NCI-H1694 (cell line): ENCODE measurements around the gene ECE2.
A peak's percentile ranks its signal among the peaks of the same experiment; 100 is the strongest.
"Not testable (repeated sequence)": the region's sequence is repeated elsewhere in the genome, so short reads cannot be mapped to it uniquely, and the experiment has no call there.

Experiments used
- DNase-seq: peaks from one replicate; lab custom pipeline; 2025; lab: John Stamatoyannopoulos, UW

The ECE2 gene

GRCh38 chr3:184267249-184267648, 8.6 kb upstream of the ECE2 start:
- DNase-seq: not testable (repeated sequence)

DNA sequence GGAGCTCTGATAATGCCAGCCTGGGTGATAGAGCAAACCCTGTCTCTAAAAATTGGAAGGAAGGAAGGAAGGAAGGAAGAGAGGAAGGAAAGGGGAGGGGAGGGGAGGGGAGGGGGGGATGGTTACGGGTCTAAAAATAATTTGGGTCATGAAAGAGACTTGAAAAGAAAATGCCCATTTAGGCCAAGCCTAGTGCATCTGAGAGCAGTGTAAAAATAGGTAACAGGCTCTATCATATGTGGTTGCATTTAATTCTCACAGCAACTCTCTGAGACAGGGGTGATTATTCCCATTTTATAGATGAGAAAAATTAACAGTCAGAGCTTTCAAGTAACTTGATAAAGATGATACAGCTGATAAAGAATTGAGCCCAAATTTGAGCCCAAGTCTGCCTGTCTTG, 3.6 kb upstream of the ECE2 start:
- no peak for DNase-seq

GRCh38 chr3:184275381-184275701, 481 bp upstream of the ECE2 start:
- no peak for DNase-seq

DNA sequence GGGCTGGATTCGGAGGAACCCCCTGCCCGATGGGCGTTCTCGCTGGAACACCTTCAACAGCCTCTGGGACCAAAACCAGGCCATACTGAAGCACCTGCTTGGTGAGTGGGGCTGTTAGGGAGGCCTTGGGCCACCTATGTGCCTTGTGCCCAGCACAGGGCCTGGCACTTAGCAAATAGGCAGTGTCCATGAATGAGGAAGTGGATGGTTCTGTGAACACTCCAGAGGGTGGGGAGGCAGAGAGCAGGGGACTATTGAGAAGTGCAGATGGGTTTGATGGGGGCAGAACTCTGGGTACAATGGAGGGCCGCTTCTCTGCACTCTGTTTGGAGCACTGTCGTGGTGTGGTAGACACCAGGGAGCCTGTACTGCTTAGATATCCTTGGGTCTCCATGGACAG, 1.5 kb downstream of the ECE2 start:
- DNase-seq: no peak

DNA sequence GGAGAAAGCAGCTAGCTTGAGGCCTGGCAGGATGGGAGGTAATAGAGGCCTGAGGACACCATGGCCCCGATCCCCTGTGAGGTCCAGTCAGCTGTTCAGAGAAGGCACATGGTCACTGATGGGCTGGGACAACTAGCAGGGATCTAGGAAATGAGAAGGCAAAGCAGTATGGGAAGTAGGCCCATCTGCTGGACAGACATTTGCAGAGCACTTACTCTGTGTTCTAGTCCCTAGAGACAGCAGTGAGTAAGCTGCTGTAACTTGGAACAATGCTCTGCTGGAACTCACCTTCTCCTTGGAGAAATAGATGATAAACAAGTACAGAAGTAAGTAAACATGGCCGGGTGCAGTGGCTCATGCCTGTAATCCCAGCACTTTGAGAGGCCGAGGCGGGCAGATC, 7.1 kb downstream of the ECE2 start:
- DNase-seq: no peak

DNA sequence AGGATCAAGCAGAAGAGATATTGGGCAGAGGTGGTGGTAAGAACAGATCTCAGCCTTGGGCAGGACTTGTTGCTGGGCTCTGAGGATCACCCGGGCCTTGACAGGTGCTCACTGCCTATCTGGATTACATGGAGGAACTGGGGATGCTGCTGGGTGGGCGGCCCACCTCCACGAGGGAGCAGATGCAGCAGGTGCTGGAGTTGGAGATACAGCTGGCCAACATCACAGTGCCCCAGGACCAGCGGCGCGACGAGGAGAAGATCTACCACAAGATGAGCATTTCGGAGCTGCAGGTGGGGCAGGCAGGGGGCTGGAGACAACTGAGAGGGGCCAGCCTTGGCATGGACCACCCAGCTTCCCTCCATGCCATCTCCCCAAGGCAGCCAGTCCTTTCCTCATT, 7.9 kb downstream of the ECE2 start:
- no peak for DNase-seq

DNA sequence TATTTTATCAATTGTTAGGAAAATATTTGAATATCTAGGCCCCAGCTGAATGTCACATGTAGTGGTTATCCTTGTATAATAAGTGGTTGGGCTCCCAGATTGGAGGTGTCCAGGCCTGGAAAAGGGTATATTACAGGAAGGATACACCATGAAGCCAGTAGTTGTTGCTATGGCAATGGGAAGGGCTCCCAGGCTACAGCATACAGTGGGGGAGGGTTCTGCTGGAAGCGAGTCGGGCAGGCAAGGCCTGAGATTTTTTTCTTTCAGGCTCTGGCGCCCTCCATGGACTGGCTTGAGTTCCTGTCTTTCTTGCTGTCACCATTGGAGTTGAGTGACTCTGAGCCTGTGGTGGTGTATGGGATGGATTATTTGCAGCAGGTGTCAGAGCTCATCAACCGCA, 8.9 kb downstream of the ECE2 start:
- peak; percentile 90 for DNase-seq

DNA sequence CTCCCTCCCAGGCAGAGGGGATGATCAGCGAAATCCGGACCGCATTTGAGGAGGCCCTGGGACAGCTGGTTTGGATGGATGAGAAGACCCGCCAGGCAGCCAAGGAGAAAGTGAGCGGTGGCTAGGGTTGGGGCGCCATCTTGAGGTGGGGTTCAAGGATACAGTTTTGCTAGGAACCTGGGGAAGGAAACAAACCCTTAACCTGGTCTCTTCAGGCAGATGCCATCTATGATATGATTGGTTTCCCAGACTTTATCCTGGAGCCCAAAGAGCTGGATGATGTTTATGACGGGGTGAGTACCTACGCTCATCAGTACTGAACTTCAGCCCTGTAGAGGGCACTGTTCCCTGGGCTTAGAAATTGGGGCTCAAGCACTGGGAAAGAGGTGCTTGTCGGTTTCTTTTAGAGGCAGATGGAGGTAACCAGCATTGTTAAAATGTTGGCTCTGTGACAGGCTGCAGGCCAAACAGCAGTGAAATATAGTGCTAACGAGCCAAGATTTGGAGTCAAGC, 13.7 kb downstream of the ECE2 start:
- peak; percentile 84 for DNase-seq

DNA sequence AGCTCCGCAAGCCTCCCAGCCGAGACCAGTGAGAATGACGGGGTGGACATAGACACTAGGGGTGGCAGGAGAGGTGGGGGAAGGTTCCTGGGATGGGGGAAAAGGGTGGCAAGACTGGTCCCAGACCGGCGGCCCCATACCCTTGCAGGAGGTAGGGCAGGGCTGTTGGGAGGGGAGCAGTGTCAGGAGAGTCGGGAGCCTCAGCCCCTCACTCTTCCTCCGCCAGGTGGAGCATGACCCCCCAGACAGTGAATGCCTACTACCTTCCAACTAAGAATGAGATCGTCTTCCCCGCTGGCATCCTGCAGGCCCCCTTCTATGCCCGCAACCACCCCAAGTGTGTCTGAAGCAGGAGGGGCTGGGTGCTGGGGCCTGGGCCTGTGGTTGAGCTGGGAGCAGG, 14.5 kb downstream of the ECE2 start:
- DNase-seq: no peak

GRCh38 chr3:184291044-184291737, 15.4 kb downstream of the ECE2 start:
- no peak for DNase-seq

- no peak for DNase-seq
These were observed 16.1 kb downstream of the ECE2 start for GRCh38 chr3:184291738-184292445.

- DNase-seq: no peak
These were observed 19.9 kb downstream of the ECE2 start for GRCh38 chr3:184295771-184296170.

GRCh38 chr3:184296616-184297015, 20.8 kb downstream of the ECE2 start:
- no peak for DNase-seq

DNA sequence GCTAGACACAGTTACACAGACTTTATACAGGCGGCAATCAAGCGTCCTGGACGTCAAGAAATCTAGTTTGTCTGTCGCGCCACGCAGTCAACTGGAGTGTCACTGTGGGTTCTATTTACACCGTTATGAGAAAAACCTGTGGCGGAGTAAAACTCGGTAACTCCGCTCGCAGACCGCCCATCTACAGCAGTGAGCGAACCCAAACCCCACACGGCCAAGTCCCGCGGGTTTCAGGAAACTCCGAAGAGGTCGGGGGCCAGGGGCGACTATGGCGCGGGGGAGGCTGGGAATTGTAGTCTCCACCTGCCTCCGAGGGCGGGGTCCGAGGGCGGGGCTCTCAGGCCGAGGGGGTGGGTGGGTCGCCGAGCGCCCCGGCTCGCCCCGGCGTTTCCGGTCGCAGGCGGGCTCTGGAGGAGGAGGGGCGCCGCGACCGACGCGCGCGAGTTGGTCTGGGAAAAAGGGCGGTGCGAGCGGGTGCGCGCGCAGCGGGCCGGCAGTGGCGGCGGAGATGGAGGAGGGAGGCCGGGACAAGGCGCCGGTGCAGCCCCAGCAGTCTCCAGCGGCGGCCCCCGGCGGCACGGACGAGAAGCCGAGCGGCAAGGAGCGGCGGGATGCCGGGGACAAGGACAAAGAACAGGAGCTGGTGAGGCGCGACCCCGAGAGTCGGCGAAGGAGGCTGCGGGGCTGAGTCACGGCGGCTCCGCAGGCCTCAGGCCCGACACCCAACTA, 23.1 kb downstream of the ECE2 start, which contains the start of gene PSMD2:
Gene PSMD2, plus strand, starts transcription at position 483 of the 729 bp plus-strand sequence. Its CDS starts 26 bp downstream, at position 509.
- DNase-seq: peak; percentile 95

DNA sequence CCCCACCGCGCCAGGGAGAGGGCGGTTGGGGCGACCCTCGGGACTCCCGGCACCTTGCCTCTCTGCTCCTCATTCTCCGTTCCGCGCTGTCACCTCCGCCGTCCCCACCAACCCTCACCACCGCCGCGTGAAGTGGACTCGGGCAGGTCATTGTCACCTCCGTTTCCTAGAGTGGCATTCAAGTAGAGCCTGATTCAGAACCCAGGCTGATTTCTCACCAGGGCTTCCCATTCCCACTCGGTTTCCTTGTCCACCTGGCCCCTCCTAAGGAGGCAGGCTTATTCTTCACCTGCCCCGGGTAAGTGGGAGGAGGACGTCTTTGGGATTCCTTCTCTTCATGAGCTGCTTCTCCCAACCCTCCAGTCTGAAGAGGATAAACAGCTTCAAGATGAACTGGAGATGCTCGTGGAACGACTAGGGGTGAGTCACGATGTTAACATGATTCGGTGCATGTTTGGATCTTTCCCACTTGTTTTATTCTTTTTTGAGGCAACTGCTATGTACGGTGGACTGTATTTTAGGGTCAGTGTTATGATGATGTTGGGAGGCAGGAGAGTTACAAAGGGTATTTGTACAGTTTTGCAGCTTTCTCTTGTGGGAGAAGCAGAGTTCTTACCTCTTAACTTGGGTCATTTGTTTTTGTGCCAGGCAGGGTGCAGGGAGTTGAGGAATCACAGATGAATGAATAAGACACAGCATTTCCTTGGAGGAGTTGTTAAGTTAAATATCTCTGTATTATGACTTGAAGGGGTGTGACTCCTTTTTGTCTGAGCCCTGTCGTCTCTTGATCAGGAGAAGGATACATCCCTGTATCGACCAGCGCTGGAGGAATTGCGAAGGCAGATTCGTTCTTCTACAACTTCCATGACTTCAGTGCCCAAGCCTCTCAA, 23.9 kb downstream of the ECE2 start:
- no peak for DNase-seq

DNA sequence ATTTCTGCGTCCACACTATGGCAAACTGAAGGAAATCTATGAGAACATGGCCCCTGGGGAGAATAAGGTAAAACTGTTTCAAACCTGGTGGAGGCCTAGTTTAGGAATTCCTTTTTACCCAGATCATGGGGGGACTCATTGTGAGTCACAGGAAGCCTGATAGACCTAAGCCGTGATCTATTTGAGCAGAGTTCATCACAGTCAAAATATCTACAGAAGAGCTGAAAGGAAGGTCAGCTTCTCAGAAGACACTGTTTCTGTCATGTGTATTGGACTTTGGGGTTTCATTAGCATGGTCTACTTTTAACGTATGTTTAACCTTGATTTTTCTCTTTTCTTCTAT, 24.5 kb downstream of the ECE2 start:
- no peak for DNase-seq

- peak; percentile 15 for DNase-seq
These were observed 29.8 kb downstream of the ECE2 start for GRCh38 chr3:184305577-184305976.

DNA sequence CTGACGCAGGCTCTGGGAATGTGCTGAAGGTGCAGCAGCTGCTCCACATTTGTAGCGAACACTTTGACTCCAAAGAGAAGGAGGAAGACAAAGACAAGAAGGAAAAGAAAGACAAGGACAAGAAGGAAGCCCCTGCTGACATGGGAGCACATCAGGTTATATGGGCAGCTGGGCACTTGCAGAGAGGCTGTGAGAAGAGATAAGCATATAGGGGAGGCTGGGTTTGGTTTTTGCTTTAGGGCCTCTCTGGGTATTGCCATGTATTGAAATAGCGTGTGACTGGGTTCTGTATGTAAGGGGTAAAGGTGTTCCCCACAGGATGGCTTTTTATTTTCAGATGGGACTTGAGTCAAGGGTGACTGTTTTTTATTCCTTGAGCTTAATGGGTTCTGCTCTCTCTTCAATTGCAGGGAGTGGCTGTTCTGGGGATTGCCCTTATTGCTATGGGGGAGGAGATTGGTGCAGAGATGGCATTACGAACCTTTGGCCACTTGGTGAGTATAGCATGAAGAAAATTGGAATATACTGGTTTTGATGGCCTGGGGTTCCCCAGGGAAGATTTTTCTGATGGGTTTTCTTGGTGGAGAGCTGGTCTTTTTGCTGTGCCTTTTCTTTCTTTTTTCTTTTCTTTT, 30.6 kb downstream of the ECE2 start:
- DNase-seq: no peak

- no peak for DNase-seq
These were observed 32.1 kb downstream of the ECE2 start for GRCh38 chr3:184307915-184308314.

DNA sequence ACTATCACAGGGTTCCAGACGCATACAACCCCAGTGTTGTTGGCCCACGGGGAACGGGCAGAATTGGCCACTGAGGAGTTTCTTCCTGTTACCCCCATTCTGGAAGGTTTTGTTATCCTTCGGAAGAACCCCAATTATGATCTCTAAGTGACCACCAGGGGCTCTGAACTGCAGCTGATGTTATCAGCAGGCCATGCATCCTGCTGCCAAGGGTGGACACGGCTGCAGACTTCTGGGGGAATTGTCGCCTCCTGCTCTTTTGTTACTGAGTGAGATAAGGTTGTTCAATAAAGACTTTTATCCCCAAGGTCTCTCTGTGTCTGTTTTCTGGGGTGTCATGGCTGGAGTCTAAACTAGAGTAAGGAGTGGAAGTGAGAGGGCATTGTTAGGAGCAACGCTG, 32.9 kb downstream of the ECE2 start:
- no peak for DNase-seq

- DNase-seq: no peak
These were observed 35.8 kb downstream of the ECE2 start for GRCh38 chr3:184311633-184312032.

DNA sequence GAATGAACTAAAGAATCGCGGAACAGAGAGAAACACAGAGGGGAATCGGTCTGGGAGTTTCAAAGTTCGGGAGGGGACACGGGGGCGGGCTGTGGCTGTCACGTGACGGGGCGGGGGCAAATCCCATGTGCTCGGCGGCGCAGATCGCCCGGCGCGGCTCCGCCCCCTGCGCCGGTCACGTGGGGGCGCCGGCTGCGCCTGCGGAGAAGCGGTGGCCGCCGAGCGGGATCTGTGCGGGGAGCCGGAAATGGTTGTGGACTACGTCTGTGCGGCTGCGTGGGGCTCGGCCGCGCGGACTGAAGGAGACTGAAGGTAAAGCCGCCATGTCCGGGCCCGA, 38.5 kb downstream of the ECE2 start, which contains the start of gene EIF4G1:
Gene EIF4G1, plus strand, starts transcription at position 244 of the 337 bp plus-strand sequence. CDS start 1,191 bp downstream, outside the sequence.
- peak; percentile 77 for DNase-seq
